HG03565 (cell line): ENCODE data around the gene SELENOT.
A peak's percentile ranks its signal among the peaks of the same experiment; 100 is the strongest.
"Not testable (repeated sequence)": the region's sequence is repeated elsewhere in the genome, so short reads cannot be mapped to it uniquely, and the experiment has no call there.

Experiments used
- ATAC-seq: cut with Tn5 transposase; IDR thresholded peaks from one replicate; pipeline ENCODE4 v1.9.1; 2021; ENCODE audit warnings: mild to moderate bottlenecking, moderate library complexity; ENCODE audit not compliant: unreplicated experiment

SELENOT gene, protein sequence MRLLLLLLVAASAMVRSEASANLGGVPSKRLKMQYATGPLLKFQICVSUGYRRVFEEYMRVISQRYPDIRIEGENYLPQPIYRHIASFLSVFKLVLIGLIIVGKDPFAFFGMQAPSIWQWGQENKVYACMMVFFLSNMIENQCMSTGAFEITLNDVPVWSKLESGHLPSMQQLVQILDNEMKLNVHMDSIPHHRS

DNA sequence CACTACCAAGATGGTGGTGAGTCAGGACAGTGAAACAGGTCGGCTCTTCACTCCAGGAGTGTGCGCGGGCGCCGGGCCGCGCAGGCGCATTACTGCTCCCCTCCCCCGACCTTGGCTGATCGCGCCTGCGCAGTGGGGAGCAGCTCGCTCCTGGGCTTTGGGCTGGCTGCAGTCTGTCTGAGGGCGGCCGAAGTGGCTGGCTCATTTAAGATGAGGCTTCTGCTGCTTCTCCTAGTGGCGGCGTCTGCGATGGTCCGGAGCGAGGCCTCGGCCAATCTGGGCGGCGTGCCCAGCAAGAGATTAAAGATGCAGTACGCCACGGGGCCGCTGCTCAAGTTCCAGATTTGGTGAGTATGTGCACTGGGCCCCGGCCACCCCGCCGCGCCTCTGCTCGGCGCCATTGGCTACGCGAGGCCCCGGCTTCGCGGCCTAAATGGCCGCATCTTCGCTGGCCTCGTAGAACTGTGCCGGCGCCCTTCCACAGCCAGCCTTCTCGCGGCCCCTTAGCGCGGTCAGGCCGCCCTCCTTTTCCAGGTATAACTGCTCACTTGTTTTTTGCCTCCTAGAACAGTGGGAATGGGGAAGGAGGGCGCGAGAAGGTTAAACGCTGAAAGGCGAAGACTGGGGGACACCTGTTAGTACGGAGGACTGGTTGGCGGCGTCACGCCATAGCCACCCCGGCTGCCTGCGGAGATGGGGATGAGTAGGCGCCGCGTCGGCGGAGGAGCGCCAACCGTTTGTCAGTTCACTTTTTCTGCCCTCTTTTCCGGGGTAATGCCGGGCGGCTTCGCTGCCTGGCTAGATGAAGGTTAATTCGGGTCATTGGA, at the start of gene SELENOT:
TSS of gene SELENOT (plus strand) at position 169 of the 827 bp plus-strand sequence. CDS start at position 211, 42 bp downstream.
- ATAC-seq, result peak; percentile 46

- ATAC-seq, result no peak
Observed at GRCh38 chr3:150555859-150556436, 47.2 kb upstream of the SELENOT start.

- ATAC-seq, result no peak
Observed at GRCh38 chr3:150556792-150557191, 46.3 kb upstream of the SELENOT start.

DNA sequence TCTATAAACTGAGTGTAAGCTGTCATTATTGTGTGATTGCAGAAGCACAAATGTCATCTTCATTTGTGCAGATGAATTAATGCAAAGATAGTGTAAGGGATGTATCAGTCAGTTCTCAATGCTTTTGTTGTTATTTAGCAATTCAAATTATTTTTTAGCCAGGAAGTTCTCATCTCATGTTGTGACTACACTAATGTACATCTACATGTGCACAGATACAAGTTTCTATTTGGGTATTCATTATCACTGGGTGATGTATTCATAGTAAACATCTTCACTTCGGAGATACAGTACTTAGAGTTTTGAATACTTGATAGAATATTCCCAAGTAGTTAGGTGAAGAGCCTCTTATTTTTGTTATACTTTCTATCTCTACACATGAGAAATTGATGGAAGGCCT, 45.4 kb upstream of the SELENOT start:
- ATAC-seq, result no peak

- ATAC-seq, result no peak
Observed at GRCh38 chr3:150564243-150564642, 38.9 kb upstream of the SELENOT start.

GRCh38 chr3:150567328-150567727, 35.8 kb upstream of the SELENOT start:
- ATAC-seq, result no peak

DNA sequence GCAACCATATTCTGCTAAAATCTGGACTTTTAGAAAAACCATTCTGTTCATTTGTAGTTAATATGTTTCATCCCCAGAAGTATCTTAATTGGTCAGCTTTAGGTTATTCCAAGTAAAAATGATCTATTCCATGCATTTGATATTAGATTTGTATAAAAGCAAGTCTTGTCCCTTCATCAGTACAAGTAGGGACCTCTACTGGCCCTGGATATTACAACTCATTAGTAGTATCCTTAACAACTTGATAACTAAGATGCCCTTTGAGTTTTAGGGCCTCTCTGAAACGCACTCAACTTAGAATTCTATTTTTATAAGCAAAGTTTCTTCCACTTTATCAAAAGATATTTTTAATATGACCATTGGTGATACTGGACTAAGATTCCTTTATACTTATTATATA, 25.3 kb upstream of the SELENOT start:
- ATAC-seq, result no peak

DNA sequence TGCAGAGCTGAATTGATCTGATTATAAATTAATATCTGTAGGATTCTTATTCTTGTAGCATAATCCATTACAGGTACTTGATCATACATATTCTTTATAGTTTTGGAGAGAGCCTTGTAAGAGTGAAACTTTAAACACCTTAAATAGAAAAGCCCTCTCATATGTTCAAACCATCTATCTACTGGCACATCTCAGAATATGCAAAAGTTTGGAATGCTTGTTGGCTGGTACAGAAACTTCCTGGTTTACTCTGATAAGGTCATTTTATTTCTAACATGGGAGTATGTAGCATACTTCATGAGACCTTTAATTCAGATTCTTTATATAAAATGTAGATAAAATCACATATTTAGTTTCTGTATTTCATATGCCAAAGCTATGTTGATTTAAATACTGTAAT, 21.9 kb upstream of the SELENOT start:
- ATAC-seq, result no peak

- ATAC-seq, result peak; percentile 31
Observed at GRCh38 chr3:150582620-150583019, 20.5 kb upstream of the SELENOT start.

DNA sequence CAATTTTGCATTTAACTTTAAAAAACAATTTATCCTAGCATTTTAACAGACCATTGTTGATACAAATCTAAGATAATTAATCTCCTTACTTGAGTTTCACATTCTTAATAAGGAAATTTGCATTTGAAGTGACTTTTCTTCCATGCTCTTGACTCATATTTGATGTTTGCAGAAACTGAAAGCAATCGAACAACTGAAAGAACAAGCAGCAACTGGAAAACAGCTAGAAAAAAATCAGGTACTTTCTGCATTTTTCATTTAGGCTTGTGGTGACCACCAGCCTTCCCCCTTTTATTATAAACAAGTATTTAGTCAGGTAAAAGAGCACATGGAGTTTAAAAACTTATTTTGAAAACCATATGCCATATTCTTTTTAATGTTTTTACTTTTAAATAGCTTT, 20.1 kb upstream of the SELENOT start:
- peak; percentile 39 for ATAC-seq

DNA sequence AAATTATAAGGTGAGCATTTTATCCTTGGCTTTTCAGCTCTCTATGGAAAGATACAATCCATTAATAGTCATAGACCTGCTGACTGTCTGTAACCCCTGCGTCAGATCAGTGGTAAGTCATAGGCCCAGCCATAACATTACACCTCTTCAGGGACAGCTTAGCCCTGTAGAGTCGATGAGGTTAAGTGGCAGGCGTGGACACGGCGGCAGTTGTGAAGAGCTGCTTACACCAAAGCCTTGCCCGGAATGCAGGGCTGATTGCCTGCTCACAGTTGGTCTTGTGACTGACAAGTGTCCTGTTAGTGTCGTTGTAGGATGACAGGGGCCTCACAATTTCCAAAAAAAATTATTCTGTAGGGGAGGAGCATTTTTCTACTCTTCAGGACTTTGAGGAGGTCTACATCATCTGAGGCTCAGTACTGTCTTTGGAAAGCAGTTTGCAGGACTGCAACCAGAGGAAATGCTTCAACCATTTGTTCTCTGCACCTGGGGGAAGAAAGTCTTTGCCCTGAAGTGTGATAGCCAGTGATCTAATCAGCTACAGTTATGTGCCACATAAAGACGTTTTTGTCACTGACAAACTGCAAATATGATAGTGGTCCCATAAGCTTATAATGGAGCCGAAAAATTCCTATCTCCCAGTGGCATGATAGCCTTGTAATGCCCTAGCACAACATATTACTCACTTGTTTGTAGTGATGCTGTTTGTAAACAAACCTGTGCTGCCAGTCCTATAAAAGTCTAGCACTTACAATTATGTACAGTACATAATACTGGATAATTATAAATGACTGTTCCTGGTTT, 14.9 kb upstream of the SELENOT start:
- no peak for ATAC-seq

GRCh38 chr3:150589759-150590158, 13.4 kb upstream of the SELENOT start:
- no peak for ATAC-seq

- no peak for ATAC-seq
Observed at GRCh38 chr3:150594150-150594549, 9.0 kb upstream of the SELENOT start.

DNA sequence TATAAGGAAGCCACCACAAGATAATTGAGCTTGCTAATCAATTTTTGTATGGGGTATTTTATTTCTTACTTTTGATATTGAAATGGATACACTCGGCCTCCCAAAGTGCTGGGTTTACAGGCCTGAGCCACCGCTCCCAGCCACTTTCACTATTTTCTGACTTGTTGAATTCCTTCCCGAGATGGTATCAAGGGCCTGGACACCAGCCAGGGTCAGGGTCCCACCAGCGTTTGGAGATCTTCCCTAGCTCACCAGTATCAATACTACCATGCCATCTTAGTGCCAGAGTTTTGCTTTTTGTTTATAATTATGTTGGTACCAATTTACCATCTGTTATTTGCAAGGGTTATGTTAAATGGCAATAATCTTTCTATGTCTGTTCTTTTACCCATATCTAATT, 5.5 kb upstream of the SELENOT start:
- ATAC-seq, result no peak

GRCh38 chr3:150599611-150600297, 3.4 kb upstream of the SELENOT start:
- no peak for ATAC-seq

DNA sequence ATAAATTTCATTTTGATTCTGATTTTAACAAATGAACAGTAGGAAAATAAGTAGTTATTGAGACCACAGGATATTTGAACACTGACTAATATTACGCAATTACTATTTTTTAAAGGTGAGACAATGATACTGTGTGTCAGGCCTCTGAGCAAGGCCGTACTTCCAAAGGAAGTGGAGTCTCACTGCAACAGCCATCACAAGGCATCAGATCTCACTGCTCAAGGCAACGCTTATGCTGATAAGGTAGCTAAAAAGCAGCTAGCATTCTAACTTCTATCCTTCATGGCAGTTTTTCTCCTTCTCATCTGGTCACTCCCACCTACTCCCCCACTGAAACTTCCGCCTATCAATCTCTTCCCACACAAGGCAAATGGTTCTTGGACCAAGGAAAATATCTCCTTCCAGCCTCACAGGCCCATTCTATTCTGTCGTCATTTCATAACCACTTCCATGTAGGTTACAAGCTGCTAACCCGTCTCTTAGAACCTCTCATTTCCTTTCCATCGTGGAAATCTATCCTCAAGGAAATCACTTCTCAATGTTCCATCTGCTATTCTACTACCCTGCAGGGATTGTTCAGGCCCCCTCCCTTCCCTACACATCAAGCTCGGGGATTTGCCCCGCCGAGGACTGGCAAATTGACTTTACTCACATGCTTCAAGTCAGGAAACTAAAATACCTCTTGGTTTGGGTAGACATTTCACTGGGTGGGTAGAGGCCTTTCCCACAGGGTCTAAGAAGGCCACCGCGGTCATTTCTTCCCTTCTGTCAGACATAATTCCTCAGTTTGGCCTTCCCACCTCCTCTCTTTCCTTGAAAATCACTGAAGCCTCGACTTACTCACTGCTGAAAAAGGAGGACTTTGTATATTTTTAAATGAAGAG, 2.2 kb upstream of the SELENOT start:
- ATAC-seq, result not testable (repeated sequence)

- no peak for ATAC-seq
Observed at GRCh38 chr3:150602426-150603152, 532 bp upstream of the SELENOT start.

DNA sequence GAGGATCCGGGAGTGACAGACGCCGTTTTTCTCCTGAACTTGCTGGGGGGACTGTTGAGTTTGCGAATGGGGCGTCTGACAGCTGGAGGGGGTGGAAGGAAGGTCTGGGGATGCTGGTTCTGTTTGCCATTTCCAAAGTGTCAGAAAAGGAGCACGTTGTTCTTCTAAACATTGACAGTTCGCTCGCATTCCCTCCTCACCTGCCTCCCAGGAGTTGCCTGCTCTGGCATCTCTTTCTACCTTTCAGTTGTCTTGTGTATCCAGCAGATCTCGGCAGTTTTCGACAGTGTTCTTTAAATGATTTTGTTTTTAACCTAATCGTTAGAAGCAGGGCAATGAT, 829 bp downstream of the SELENOT start:
- ATAC-seq, result no peak

DNA sequence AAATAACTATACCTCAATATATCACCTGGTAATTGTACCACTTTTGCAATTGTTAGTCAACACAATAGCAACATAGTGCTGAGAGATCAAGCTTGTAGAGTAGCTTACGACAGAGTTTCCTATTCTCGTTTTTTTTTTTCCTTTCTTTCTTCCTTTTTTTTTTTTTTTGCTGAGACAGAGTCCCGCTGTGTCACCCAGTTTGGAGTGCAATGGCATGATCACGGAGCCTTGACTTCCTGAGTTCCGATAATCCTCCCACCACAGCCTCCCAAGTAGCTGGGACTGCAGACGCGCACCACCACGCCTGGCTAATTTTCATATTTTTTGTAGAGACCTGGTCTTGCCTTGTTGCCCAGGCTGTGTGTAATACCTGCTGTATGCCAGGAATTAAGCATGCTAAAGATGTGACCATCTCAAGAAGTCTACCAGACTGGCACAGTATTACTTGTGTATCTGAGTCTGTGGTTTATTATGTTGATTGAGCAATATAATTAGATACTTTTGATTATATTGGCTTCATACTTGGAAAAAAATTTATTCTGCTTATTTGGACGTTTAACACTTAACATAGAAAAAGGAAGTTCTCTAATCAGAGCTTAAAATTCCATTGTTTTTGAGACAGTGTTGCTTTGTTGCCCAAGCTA, 3.0 kb downstream of the SELENOT start:
- no peak for ATAC-seq
